HEK293 (cell line): ENCODE data around the gene ZNF614.

Source experiments
- BCL11A ChIP-seq: fragments of 450-650 bp; formaldehyde crosslinking; IDR thresholded peaks from 2 replicates; pipeline ENCODE4 v1.5.1; 2016; ENCODE audit warnings: low read depth, missing biosample characterization, missing genetic modification characterization
- MEIS1 ChIP-seq: sonication (generic); formaldehyde crosslinking; IDR thresholded peaks from 2 replicates; pipeline ENCODE4 v1.8.1; 2022; ENCODE audit warnings: missing genetic modification reagents, mild to moderate bottlenecking, borderline replicate concordance
- REPIN1 ChIP-seq: fragments of 450-650 bp; formaldehyde crosslinking; IDR thresholded peaks from 2 replicates; pipeline ENCODE4 v1.5.1; 2017; ENCODE audit warnings: missing biosample characterization, missing genetic modification characterization, low read depth
- SP3 ChIP-seq: fragments of 450-650 bp; formaldehyde crosslinking; IDR thresholded peaks from 2 replicates; pipeline ENCODE4 v1.5.1; 2016; ENCODE audit warnings: missing biosample characterization, missing genetic modification characterization
- ZFP3 ChIP-seq: fragments of 450-650 bp; formaldehyde crosslinking; IDR thresholded peaks from 2 replicates; pipeline ENCODE4 v1.5.1; 2016; ENCODE audit warnings: low read depth, missing biosample characterization, missing genetic modification characterization
- ZNF112 ChIP-seq: fragments of 450-650 bp; formaldehyde crosslinking; IDR thresholded peaks from 2 replicates; pipeline ENCODE4 v1.5.0; 2017; ENCODE audit warnings: missing biosample characterization, missing genetic modification characterization
- ZNF133 ChIP-seq: fragments of 450-650 bp; formaldehyde crosslinking; IDR thresholded peaks from 2 replicates; pipeline ENCODE4 v1.5.1; 2016; ENCODE audit warnings: missing biosample characterization, missing genetic modification characterization
- ZNF23 ChIP-seq: fragments of 450-650 bp; formaldehyde crosslinking; IDR thresholded peaks from 2 replicates; pipeline ENCODE4 v1.5.1; 2016; ENCODE audit warnings: missing biosample characterization, missing genetic modification characterization, borderline replicate concordance
- ZNF394 ChIP-seq: fragments of 450-650 bp; formaldehyde crosslinking; IDR thresholded peaks from 2 replicates; pipeline ENCODE4 v1.5.1; 2016; ENCODE audit warnings: missing biosample characterization, missing genetic modification characterization, mild to moderate bottlenecking, moderate library complexity, borderline replicate concordance
- ZNF423 ChIP-seq: fragments of 450-650 bp; formaldehyde crosslinking; IDR thresholded peaks from 2 replicates; pipeline ENCODE4 v1.5.1; 2016; ENCODE audit warnings: missing biosample characterization, missing genetic modification characterization
- ZNF473 ChIP-seq: fragments of 450-650 bp; formaldehyde crosslinking; IDR thresholded peaks from 2 replicates; pipeline ENCODE4 v1.5.1; 2017; ENCODE audit warnings: missing biosample characterization, missing genetic modification characterization
- ZNF48 ChIP-seq: fragments of 450-650 bp; formaldehyde crosslinking; IDR thresholded peaks from 2 replicates; pipeline ENCODE4 v1.5.1; 2016; ENCODE audit warnings: missing biosample characterization, missing genetic modification characterization
- ZNF558 ChIP-seq: fragments of 450-650 bp; formaldehyde crosslinking; IDR thresholded peaks from 2 replicates; pipeline ENCODE4 v1.5.1; 2016; ENCODE audit warnings: missing biosample characterization, missing genetic modification characterization
- ZNF785 ChIP-seq: fragments of 450-650 bp; formaldehyde crosslinking; IDR thresholded peaks from 2 replicates; pipeline ENCODE4 v1.5.1; 2016; ENCODE audit warnings: missing biosample characterization, missing genetic modification characterization
- TF ChIP-seq, protein P1 (sequence below): fragments of 450-650 bp; formaldehyde crosslinking; IDR thresholded peaks from 2 replicates; pipeline ENCODE4 v1.5.1; 2016; ENCODE audit warnings: missing biosample characterization, missing genetic modification characterization
- TF ChIP-seq, protein P2 (sequence below): fragments of 450-650 bp; formaldehyde crosslinking; IDR thresholded peaks from 2 replicates; pipeline ENCODE4; 2016; ENCODE audit warnings: missing biosample characterization, missing genetic modification characterization
- TF ChIP-seq, protein P3 (sequence below): fragments of 450-650 bp; IDR thresholded peaks from 2 replicates; pipeline ENCODE4 v1.5.1; 2018; ENCODE audit warnings: missing biosample characterization, missing genetic modification characterization
- TF ChIP-seq, protein P4 (sequence below): fragments of 450-650 bp; formaldehyde crosslinking; IDR thresholded peaks from 2 replicates; pipeline ENCODE4 v1.5.1; 2017; ENCODE audit warnings: missing biosample characterization, missing genetic modification characterization
- TF ChIP-seq, protein P5 (sequence below): fragments of 450-650 bp; formaldehyde crosslinking; IDR thresholded peaks from 2 replicates; pipeline ENCODE4 v1.5.1; 2017; ENCODE audit warnings: missing biosample characterization, missing genetic modification characterization
- TF ChIP-seq, protein P6 (sequence below): fragments of 450-650 bp; formaldehyde crosslinking; IDR thresholded peaks from 2 replicates; pipeline ENCODE4 v1.5.1; 2016; ENCODE audit warnings: missing biosample characterization, missing genetic modification characterization
- TF ChIP-seq, protein P7 (sequence below): fragments of 450-650 bp; formaldehyde crosslinking; IDR thresholded peaks from 2 replicates; pipeline ENCODE4 v1.5.1; 2016; ENCODE audit warnings: missing biosample characterization, missing genetic modification characterization
- TF ChIP-seq, protein P8 (sequence below): fragments of 450-650 bp; formaldehyde crosslinking; IDR thresholded peaks from 2 replicates; pipeline ENCODE4 v1.5.1; 2016; ENCODE audit warnings: missing biosample characterization, missing genetic modification characterization

The ZNF614 gene

DNA sequence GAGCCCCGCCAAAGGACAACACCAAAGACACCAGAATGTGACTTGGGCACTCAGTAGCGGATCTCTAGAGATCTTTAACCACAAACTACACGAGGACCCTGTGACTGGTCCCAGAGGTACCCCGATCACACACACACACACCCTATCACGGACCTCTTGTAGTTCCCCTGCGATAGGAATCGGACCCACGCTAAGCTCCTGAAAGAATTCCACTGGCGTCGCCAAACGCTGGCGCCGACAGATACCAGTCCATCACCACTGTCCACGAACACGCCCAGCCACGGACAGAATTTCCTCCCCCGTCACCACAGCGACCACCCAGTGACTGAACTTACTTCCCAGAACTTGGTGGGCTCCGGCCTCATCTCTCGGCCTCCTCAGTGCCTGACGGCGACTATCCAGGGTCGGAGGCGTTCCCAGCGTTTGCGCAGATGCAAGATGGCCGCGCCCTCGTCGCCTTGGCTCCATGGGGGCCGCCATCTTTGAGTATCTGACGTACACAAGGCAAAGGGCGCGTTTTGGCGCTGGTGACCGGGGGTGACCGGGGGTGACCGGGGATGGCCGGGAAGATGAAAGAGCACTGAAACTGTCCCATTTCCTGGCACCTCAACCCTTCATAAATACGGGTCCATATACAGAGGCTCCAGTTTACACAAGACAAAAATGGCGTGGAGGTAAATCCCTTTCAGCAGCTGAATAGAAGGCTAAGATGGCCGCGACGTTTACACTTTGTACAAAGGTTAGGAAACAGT lies 20.2 kb downstream of the ZNF614 start, which contains the start of gene ZNF615 (continued):
- TF ChIP-seq ZNF785 (no peak), SP3 (tag by site-specific recombination) (peak; percentile 71), MEIS1 (CRISPR knock-in tag) (no peak), ZNF558 (no peak; the same call in 1 of the 2 replicates), ZNF473 (tag by site-specific recombination) (no peak), ZNF112 (tag by site-specific recombination) (no peak), ZNF394 (tag by site-specific recombination) (no peak), BCL11A (tag by site-specific recombination) (no peak), ZNF48 (tag by site-specific recombination) (no peak), ZNF133 (tag by site-specific recombination) (no peak), ZNF23 (tag by site-specific recombination) (no peak), ZFP3 (tag by site-specific recombination) (no peak), ZNF423 (tag by site-specific recombination) (no peak), REPIN1 (tag by site-specific recombination) (no peak)
- TF ChIP-seq, protein P1, sequence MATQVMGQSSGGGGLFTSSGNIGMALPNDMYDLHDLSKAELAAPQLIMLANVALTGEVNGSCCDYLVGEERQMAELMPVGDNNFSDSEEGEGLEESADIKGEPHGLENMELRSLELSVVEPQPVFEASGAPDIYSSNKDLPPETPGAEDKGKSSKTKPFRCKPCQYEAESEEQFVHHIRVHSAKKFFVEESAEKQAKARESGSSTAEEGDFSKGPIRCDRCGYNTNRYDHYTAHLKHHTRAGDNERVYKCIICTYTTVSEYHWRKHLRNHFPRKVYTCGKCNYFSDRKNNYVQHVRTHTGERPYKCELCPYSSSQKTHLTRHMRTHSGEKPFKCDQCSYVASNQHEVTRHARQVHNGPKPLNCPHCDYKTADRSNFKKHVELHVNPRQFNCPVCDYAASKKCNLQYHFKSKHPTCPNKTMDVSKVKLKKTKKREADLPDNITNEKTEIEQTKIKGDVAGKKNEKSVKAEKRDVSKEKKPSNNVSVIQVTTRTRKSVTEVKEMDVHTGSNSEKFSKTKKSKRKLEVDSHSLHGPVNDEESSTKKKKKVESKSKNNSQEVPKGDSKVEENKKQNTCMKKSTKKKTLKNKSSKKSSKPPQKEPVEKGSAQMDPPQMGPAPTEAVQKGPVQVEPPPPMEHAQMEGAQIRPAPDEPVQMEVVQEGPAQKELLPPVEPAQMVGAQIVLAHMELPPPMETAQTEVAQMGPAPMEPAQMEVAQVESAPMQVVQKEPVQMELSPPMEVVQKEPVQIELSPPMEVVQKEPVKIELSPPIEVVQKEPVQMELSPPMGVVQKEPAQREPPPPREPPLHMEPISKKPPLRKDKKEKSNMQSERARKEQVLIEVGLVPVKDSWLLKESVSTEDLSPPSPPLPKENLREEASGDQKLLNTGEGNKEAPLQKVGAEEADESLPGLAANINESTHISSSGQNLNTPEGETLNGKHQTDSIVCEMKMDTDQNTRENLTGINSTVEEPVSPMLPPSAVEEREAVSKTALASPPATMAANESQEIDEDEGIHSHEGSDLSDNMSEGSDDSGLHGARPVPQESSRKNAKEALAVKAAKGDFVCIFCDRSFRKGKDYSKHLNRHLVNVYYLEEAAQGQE = no peak
- TF ChIP-seq, protein P2, sequence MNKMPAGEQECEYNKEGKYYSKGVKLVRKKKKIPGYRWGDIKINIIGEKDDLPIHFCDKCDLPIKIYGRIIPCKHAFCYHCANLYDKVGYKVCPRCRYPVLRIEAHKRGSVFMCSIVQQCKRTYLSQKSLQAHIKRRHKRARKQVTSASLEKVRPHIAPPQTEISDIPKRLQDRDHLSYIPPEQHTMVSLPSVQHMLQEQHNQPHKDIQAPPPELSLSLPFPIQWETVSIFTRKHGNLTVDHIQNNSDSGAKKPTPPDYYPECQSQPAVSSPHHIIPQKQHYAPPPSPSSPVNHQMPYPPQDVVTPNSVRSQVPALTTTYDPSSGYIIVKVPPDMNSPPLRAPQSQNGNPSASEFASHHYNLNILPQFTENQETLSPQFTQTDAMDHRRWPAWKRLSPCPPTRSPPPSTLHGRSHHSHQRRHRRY (tag by site-specific recombination) = no peak
- TF ChIP-seq, protein P3, sequence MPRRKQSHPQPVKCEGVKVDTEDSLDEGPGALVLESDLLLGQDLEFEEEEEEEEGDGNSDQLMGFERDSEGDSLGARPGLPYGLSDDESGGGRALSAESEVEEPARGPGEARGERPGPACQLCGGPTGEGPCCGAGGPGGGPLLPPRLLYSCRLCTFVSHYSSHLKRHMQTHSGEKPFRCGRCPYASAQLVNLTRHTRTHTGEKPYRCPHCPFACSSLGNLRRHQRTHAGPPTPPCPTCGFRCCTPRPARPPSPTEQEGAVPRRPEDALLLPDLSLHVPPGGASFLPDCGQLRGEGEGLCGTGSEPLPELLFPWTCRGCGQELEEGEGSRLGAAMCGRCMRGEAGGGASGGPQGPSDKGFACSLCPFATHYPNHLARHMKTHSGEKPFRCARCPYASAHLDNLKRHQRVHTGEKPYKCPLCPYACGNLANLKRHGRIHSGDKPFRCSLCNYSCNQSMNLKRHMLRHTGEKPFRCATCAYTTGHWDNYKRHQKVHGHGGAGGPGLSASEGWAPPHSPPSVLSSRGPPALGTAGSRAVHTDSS (tag by site-specific recombination) = no peak
- TF ChIP-seq, protein P4, sequence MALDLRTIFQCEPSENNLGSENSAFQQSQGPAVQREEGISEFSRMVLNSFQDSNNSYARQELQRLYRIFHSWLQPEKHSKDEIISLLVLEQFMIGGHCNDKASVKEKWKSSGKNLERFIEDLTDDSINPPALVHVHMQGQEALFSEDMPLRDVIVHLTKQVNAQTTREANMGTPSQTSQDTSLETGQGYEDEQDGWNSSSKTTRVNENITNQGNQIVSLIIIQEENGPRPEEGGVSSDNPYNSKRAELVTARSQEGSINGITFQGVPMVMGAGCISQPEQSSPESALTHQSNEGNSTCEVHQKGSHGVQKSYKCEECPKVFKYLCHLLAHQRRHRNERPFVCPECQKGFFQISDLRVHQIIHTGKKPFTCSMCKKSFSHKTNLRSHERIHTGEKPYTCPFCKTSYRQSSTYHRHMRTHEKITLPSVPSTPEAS = peak; percentile 41; the same call in 1 of the 2 replicates
- TF ChIP-seq, protein P5, sequence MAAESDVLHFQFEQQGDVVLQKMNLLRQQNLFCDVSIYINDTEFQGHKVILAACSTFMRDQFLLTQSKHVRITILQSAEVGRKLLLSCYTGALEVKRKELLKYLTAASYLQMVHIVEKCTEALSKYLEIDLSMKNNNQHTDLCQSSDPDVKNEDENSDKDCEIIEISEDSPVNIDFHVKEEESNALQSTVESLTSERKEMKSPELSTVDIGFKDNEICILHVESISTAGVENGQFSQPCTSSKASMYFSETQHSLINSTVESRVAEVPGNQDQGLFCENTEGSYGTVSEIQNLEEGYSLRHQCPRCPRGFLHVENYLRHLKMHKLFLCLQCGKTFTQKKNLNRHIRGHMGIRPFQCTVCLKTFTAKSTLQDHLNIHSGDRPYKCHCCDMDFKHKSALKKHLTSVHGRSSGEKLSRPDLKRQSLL (tag by site-specific recombination) = no peak
- TF ChIP-seq, protein P6, sequence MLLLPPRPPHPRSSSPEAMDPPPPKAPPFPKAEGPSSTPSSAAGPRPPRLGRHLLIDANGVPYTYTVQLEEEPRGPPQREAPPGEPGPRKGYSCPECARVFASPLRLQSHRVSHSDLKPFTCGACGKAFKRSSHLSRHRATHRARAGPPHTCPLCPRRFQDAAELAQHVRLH (tag by site-specific recombination) = no peak; the same call in 1 of the 2 replicates
- TF ChIP-seq, protein P7, sequence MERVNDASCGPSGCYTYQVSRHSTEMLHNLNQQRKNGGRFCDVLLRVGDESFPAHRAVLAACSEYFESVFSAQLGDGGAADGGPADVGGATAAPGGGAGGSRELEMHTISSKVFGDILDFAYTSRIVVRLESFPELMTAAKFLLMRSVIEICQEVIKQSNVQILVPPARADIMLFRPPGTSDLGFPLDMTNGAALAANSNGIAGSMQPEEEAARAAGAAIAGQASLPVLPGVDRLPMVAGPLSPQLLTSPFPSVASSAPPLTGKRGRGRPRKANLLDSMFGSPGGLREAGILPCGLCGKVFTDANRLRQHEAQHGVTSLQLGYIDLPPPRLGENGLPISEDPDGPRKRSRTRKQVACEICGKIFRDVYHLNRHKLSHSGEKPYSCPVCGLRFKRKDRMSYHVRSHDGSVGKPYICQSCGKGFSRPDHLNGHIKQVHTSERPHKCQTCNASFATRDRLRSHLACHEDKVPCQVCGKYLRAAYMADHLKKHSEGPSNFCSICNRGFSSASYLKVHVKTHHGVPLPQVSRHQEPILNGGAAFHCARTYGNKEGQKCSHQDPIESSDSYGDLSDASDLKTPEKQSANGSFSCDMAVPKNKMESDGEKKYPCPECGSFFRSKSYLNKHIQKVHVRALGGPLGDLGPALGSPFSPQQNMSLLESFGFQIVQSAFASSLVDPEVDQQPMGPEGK (tag by site-specific recombination) = peak; percentile 38; the same call in 1 of the 2 replicates
- TF ChIP-seq, protein P8, sequence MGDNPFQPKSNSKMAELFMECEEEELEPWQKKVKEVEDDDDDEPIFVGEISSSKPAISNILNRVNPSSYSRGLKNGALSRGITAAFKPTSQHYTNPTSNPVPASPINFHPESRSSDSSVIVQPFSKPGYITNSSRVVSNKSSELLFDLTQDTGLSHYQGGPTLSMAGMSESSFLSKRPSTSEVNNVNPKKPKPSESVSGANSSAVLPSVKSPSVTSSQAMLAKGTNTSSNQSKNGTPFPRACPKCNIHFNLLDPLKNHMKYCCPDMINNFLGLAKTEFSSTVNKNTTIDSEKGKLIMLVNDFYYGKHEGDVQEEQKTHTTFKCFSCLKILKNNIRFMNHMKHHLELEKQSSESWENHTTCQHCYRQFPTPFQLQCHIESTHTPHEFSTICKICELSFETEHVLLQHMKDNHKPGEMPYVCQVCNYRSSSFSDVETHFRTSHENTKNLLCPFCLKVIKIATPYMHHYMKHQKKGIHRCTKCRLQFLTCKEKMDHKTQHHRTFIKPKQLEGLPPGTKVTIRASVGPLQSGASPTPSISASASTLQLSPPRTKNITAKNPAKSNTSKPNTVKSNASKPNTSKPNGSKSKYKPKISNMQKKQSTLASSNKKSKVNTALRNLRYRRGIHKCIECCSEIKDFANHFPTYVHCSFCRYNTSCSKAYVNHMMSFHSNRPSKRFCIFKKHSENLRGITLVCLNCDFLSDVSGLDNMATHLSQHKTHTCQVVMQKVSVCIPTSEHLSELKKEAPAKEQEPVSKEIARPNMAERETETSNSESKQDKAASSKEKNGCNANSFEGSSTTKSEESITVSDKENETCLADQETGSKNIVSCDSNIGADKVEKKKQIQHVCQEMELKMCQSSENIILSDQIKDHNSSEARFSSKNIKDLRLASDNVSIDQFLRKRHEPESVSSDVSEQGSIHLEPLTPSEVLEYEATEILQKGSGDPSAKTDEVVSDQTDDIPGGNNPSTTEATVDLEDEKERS (tag by site-specific recombination) = peak; percentile 92; the same call in 1 of the 2 replicates
- TF ChIP-seq, all 188 proteins: peak for 31
